Diencephalon (tissue), 1 donor: ENCODE results near the gene RELCH. TPM values are rescaled to one million over a fixed set of nuclear protein-coding genes. Genes with fewer than 3 reads are reported as not detected.

ENCODE experiments used
- small RNA-seq: library from RNA; depleted of rRNA; stranded (forward); fragments of <200 nt; gene quantifications from one replicate; pipeline ENCODE3, GENCODE V24; 2014
- total RNA-seq: library from RNA; depleted of rRNA; stranded (reverse); fragments of >200 nt; gene quantifications from one replicate; pipeline ENCODE4 v1.2.3, GENCODE V29; 2014

Gene RELCH, protein sequence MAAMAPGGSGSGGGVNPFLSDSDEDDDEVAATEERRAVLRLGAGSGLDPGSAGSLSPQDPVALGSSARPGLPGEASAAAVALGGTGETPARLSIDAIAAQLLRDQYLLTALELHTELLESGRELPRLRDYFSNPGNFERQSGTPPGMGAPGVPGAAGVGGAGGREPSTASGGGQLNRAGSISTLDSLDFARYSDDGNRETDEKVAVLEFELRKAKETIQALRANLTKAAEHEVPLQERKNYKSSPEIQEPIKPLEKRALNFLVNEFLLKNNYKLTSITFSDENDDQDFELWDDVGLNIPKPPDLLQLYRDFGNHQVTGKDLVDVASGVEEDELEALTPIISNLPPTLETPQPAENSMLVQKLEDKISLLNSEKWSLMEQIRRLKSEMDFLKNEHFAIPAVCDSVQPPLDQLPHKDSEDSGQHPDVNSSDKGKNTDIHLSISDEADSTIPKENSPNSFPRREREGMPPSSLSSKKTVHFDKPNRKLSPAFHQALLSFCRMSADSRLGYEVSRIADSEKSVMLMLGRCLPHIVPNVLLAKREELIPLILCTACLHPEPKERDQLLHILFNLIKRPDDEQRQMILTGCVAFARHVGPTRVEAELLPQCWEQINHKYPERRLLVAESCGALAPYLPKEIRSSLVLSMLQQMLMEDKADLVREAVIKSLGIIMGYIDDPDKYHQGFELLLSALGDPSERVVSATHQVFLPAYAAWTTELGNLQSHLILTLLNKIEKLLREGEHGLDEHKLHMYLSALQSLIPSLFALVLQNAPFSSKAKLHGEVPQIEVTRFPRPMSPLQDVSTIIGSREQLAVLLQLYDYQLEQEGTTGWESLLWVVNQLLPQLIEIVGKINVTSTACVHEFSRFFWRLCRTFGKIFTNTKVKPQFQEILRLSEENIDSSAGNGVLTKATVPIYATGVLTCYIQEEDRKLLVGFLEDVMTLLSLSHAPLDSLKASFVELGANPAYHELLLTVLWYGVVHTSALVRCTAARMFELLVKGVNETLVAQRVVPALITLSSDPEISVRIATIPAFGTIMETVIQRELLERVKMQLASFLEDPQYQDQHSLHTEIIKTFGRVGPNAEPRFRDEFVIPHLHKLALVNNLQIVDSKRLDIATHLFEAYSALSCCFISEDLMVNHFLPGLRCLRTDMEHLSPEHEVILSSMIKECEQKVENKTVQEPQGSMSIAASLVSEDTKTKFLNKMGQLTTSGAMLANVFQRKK
- 86.3 TPM for total RNA-seq

DNA sequence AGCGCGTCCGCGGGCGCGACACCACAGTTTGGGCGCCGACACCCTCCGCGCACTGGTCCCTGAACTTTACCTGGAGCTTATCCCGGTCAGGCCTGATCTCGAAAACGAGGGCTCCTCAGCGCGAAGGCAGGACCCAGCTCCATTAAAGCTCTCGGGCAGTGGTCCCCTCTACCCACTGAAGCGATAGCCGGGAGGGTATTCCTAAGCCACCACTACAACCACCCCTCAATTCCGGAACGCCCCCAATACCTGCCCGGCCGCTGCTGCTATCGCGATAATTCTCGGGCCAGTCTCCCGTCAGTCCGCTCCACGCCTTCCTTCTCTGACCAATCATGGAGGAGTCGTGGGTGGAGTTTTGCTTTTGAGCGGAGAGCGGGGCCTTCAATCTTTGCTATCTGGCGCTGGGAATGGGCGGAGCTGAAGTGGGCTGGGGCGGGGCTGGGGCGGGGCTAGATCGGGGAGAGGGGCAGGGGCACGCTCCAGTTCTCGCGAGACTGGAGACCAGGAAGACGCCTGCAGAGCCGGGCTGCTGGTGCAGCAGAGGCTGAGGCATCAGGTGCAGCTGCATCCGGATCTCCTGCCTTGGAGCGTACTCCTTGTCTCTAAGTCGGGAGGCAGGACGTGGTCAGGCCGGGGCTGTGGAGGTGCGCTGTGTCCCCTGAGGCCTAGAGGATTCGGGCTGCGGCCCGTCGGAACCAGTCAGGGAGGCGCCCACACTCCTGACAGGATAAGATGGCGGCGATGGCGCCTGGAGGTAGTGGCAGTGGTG is at the start of gene RELCH, which contains the start of gene PIGN:
Gene RELCH, plus strand, starts transcription at position 482 of the 769 bp plus-strand sequence. Its CDS starts 251 bp downstream, at position 733.
Gene PIGN, minus strand, starts transcription at position 283 of the 769 bp plus-strand sequence. CDS start 25,703 bp downstream, outside the sequence.

DNA sequence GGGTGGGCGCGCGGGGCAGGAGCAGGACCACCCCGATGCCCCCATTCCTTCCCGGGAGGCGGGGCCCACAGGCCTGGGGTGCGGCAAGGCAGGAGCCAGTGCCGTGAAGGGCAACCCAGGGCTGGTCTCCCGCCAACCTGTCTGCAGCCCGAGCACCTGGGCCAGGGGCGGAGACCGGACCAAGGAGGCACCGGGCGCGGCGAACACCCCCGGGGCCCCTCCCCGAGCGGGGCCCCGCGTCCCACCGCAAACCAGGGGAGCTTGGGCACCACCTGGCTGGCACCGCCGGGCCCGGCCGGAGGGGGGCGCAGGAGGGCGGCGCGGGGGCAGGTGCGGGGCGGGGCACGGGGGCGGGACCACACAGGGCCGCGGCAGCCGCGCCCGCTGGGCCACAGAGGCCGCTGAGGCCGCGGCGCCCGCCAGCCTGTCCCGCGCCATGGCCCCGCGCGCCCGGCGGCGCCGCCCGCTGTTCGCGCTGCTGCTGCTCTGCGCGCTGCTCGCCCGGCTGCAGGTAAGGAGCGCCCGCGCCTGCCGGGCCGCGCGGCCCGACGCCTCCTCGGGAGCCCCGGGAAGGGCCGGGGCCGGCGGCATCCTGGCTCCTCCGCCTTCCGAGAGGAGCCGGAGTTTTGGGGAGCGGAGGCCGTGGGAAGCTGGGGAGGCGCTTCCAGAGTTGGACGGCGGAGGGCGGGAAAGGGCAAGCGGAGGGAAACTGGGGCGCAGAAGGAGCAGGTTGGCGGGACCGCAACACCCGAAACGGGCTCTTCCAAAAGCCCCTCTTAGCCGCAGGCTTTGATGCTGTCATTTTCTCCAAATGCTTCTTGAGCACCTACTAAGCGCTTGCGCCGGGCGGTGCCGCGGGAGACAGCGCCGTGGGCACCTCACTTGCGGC is 138.1 kb downstream of the RELCH start, which contains the start of gene TNFRSF11A:
Gene TNFRSF11A, plus strand, starts transcription at position 394 of the 889 bp plus-strand sequence. Its CDS starts 43 bp downstream, at position 437.

Small RNA genes within 50 kb of the gene (small RNA-seq; reads per million reads assigned to genes)
- gene RF00019, result not detected

Other genes starting within 250 kb of the RELCH start
- 39.4 TPM for gene PIGN, start 199 bp upstream of the RELCH start, total RNA-seq
- gene TNFRSF11A, start 138.1 kb downstream of the RELCH start, total RNA-seq, result 0.46 TPM